Measurements from ENCODE around the gene KCNH6.

DNA sequence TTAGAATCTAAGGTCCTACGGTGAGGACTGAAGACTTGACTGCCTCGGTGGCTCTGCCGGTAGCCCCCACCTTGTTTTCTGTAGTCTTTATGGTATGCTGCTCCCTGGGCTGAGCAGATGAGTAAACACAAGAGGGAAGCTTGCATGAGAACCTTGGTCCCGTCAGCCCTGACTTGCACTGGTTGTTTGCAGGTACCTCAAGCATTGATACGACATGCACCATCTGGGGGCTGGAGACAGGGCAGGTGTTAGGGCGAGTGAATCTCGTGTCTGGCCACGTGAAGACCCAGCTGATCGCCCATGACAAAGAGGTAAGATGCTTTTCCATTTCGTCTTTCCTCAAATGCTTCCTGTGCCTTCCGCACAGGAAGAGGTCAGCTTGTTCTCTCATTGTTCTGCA lies 56.5 kb downstream of the KCNH6 start:
- TF ChIP-seq, protein P1, sequence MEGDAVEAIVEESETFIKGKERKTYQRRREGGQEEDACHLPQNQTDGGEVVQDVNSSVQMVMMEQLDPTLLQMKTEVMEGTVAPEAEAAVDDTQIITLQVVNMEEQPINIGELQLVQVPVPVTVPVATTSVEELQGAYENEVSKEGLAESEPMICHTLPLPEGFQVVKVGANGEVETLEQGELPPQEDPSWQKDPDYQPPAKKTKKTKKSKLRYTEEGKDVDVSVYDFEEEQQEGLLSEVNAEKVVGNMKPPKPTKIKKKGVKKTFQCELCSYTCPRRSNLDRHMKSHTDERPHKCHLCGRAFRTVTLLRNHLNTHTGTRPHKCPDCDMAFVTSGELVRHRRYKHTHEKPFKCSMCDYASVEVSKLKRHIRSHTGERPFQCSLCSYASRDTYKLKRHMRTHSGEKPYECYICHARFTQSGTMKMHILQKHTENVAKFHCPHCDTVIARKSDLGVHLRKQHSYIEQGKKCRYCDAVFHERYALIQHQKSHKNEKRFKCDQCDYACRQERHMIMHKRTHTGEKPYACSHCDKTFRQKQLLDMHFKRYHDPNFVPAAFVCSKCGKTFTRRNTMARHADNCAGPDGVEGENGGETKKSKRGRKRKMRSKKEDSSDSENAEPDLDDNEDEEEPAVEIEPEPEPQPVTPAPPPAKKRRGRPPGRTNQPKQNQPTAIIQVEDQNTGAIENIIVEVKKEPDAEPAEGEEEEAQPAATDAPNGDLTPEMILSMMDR (IDR thresholded peaks at IDR 0.05; ENCODE audit: low read depth, low read length, missing input control) = no peak
- TF ChIP-seq, protein P2, sequence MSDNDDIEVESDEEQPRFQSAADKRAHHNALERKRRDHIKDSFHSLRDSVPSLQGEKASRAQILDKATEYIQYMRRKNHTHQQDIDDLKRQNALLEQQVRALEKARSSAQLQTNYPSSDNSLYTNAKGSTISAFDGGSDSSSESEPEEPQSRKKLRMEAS (IDR thresholded peaks at IDR 0.05) = no peak
- no peak for TF ChIP-seq EGR1 (IDR thresholded peaks at IDR 0.05; ENCODE audit: low read depth in 2 of 2)
